SU-DHL-6 (cell line): ENCODE measurements around the gene DGCR6L.
"Not testable (repeated sequence)": the region's sequence is repeated elsewhere in the genome, so short reads cannot be mapped to it uniquely, and the experiment has no call there.

Experiments used
- H2AFZ ChIP-seq: fragments of 200-600 bp; sonication (generic); 2 replicates; pipeline ENCODE4 v1.6.1; 2014; ENCODE audit warnings: low read depth, mild to moderate bottlenecking, moderate library complexity, mixed read lengths, antibody characterized with exemption, low read length; ENCODE audit not compliant: severe bottlenecking
- H3F3A ChIP-seq: fragments of 200-600 bp; shearing (Covaris generic); 2 replicates; pipeline ENCODE4 v1.6.0; 2016; ENCODE audit warnings: antibody characterized with exemption, mild to moderate bottlenecking; ENCODE audit not compliant: insufficient read depth
- H3K27ac ChIP-seq: fragments of 200-600 bp; sonication (generic); 2 replicates; pipeline ENCODE4 v1.5.1; 2016; ENCODE audit warnings: low read depth, mild to moderate bottlenecking, low read length, moderate library complexity, mixed read lengths
- H3K27me3 ChIP-seq: fragments of 200-600 bp; sonication (generic), shearing (Covaris generic); 2 replicates; pipeline ENCODE4 v1.6.0; 2014; ENCODE audit warnings: mild to moderate bottlenecking, low read length
- H3K36me3 ChIP-seq: fragments of 200-600 bp; sonication (generic); 2 replicates; pipeline ENCODE4 v1.6.1; 2014; ENCODE audit warnings: mild to moderate bottlenecking, low read length, mixed read lengths
- H3K4me2 ChIP-seq: fragments of 300-600, 200-600 bp; shearing (Covaris generic), sonication (generic); 2 replicates; pipeline ENCODE4 v1.6.0; 2014; ENCODE audit warnings: low read length, low read depth, mild to moderate bottlenecking; ENCODE audit not compliant: poor library complexity, severe bottlenecking
- H3K4me3 ChIP-seq: fragments of 200-600 bp; sonication (generic); 2 replicates; pipeline ENCODE4 v1.5.1; 2014; ENCODE audit warnings: antibody characterized with exemption, low read length, mild to moderate bottlenecking, mixed read lengths; ENCODE audit not compliant: insufficient read depth, poor library complexity, severe bottlenecking
- H3K79me2 ChIP-seq: fragments of 200-600 bp; sonication (generic); 2 replicates; pipeline ENCODE4 v1.6.1; 2014; ENCODE audit warnings: mild to moderate bottlenecking, low read length, moderate library complexity; ENCODE audit not compliant: insufficient read depth
- H3K9ac ChIP-seq: fragments of 200-600 bp; sonication (generic); 2 replicates; pipeline ENCODE4 v1.7.0; 2014; ENCODE audit warnings: mild to moderate bottlenecking, low read length
- H3K9me2 ChIP-seq: fragments of 200-600 bp; sonication (generic); replicated peaks from 2 replicates; pipeline ENCODE4 v1.6.1; 2014; ENCODE audit warnings: low read length; ENCODE audit not compliant: insufficient read depth
- H3K9me3 ChIP-seq: fragments of 200-600 bp; sonication (generic); 2 replicates; pipeline ENCODE4 v1.6.1; 2014; ENCODE audit warnings: low read length, mixed read lengths; ENCODE audit not compliant: insufficient read depth
- H4K20me1 ChIP-seq: fragments of 200-600 bp; sonication (generic); 2 replicates; pipeline ENCODE4 v1.6.1; 2014; ENCODE audit warnings: low read depth, mild to moderate bottlenecking, antibody characterized with exemption, low read length, moderate library complexity, mixed read lengths
- CTCF ChIP-seq: fragments of 200-600 bp; sonication (generic); IDR thresholded peaks from one replicate; pipeline ENCODE4 v1.5.1; 2017; ENCODE audit warnings: antibody characterized with exemption, mild to moderate bottlenecking, low read length, moderate library complexity; ENCODE audit not compliant: insufficient read depth, poor library complexity, severe bottlenecking
- EZH2phosphoT487 ChIP-seq: fragments of 200-600 bp; sonication (generic), shearing (Covaris generic); conservative IDR thresholded peaks from 2 replicates; pipeline ENCODE4 v1.6.1; 2018; ENCODE audit warnings: mild to moderate bottlenecking, antibody characterized with exemption, low read length, moderate library complexity, mixed read lengths

The DGCR6L gene

GRCh38 chr22:20282901-20283673, 36.8 kb downstream of the DGCR6L start:
- Histone ChIP-seq H4K20me1 (no peaks in the 10 kb centered on the region), H3K4me3 (no peak overlapping the region), H3K9ac (no peak overlapping the region), H2AFZ (no peak overlapping the region), H3K9me2 (no peaks in the 10 kb centered on the region), H3K9me3 (no peaks in the 10 kb centered on the region), H3K4me2 (no peak overlapping the region), H3K27ac (no peak overlapping the region), H3K27me3 (no peaks in the 10 kb centered on the region), H3F3A (no peaks in the 10 kb centered on the region), H3K79me2 (no peaks in the 10 kb centered on the region), H3K36me3 (no peaks in the 10 kb centered on the region)
- no peak for TF ChIP-seq CTCF
- TF ChIP-seq EZH2phosphoT487: no peak

DNA sequence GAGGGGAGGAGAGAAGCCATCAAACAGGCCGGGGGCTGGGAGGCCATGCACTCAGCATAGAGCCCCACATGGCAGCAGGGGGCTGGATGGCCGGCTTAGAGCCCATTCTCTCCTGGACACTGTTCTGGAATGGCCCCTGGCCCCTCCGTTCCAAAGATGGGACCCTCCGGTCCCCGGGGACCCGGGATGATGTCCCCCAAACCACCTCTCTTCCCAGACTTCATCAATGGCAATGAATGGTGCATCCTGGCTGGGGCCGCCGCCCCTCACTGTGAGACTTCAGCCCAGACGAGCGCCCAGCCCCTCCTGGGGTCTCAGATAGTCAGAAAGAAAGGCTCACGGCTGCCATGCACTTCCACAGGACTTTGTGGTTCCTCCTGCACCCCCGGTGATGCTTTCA, 38.0 kb downstream of the DGCR6L start:
- no peak overlapping the region for H3K9ac ChIP-seq
- no peaks in the 10 kb centered on the region for H3K9me2 ChIP-seq
- no peaks in the 10 kb centered on the region for H3K9me3 ChIP-seq
- no peak overlapping the region for H3K27ac ChIP-seq
- no peaks in the 10 kb centered on the region for H3K36me3 ChIP-seq
- no peaks in the 10 kb centered on the region for H3F3A ChIP-seq
- no peak for TF ChIP-seq CTCF
- no peak for TF ChIP-seq EZH2phosphoT487
- no peak overlapping the region for H3K4me3 ChIP-seq
- H3K27me3 ChIP-seq: no peaks in the 10 kb centered on the region
- H3K4me2 ChIP-seq: no peak overlapping the region
- no peak overlapping the region for H2AFZ ChIP-seq
- no peaks in the 10 kb centered on the region for H4K20me1 ChIP-seq
- no peaks in the 10 kb centered on the region for H3K79me2 ChIP-seq

DNA sequence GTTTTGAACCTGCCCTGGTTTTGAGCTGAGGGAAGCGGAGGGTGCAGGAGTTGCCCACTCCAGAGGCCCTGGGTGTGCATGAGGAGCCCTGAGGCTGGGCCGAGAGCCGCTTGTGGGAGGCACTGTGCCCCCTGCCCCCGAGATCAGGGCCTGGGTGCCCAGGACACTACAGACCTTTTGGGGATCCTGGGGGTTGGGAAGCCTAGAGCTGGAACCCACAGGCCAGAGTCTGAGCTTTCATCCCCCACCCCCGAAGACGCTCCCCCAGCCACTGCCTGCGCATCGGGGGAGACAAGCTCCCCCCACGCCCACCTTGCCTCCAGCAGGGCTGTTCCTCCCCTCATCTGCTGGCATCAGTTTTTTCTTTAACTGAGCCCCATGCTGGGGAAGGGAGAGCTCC, 38.4 kb downstream of the DGCR6L start:
- H3K27ac ChIP-seq, H3K4me2 ChIP-seq, H3K9me3 ChIP-seq, H3K27me3 ChIP-seq, H3F3A ChIP-seq, H3K36me3 ChIP-seq, H3K79me2 ChIP-seq, H4K20me1 ChIP-seq, H3K9me2 ChIP-seq, H2AFZ ChIP-seq, H3K9ac ChIP-seq, H3K4me3 ChIP-seq: not testable (repeated sequence)

DNA sequence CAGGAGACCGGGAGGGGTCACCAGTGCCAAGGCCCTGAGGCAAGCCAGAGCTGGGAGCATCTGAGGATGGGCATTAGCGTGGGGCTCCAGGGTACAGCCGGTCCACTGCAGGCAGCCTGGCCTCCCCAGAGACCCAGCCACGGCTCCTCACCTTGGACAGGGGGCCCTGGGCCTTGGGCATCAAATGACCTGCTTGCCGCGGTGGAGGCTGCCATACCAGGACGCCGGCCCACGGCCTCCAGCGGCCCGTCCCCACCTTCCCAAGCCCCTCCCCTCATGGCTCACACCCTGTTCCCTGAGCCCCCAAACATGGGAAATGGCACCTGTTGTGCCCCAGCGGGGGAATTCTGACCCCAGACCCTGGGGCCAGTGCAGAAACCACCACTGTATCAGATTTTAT, 39.0 kb downstream of the DGCR6L start:
- H2AFZ ChIP-seq: no peak overlapping the region
- H3K9me3 ChIP-seq: no peaks in the 10 kb centered on the region
- no peak overlapping the region for H3K4me3 ChIP-seq
- TF ChIP-seq CTCF: no peak
- TF ChIP-seq EZH2phosphoT487: no peak
- no peaks in the 10 kb centered on the region for H3K9me2 ChIP-seq
- no peaks in the 10 kb centered on the region for H3K27me3 ChIP-seq
- H4K20me1 ChIP-seq: no peaks in the 10 kb centered on the region
- H3F3A ChIP-seq: no peaks in the 10 kb centered on the region
- no peak overlapping the region for H3K9ac ChIP-seq
- H3K4me2 ChIP-seq: no peak overlapping the region
- no peaks in the 10 kb centered on the region for H3K79me2 ChIP-seq
- no peak overlapping the region for H3K27ac ChIP-seq
- no peaks in the 10 kb centered on the region for H3K36me3 ChIP-seq

- H3K9ac ChIP-seq, H3K79me2 ChIP-seq, H3K36me3 ChIP-seq, H3K4me3 ChIP-seq, H3K27ac ChIP-seq, H3F3A ChIP-seq, H4K20me1 ChIP-seq, H3K9me3 ChIP-seq, H3K4me2 ChIP-seq, H3K27me3 ChIP-seq, H3K9me2 ChIP-seq, H2AFZ ChIP-seq: not testable (repeated sequence)
Observed at GRCh38 chr22:20280163-20280562, 39.7 kb downstream of the DGCR6L start.
